GM12872 (cell line): ENCODE measurements around the gene NES.

ENCODE experiments used
- TF ChIP-seq, protein P1 (sequence below): IDR thresholded peaks from 3 replicates; pipeline ENCODE4 v1.5.1; 2011; ENCODE audit warnings: low read depth, mild to moderate bottlenecking, low read length, moderate library complexity; ENCODE audit not compliant: insufficient read depth

The NES gene

DNA sequence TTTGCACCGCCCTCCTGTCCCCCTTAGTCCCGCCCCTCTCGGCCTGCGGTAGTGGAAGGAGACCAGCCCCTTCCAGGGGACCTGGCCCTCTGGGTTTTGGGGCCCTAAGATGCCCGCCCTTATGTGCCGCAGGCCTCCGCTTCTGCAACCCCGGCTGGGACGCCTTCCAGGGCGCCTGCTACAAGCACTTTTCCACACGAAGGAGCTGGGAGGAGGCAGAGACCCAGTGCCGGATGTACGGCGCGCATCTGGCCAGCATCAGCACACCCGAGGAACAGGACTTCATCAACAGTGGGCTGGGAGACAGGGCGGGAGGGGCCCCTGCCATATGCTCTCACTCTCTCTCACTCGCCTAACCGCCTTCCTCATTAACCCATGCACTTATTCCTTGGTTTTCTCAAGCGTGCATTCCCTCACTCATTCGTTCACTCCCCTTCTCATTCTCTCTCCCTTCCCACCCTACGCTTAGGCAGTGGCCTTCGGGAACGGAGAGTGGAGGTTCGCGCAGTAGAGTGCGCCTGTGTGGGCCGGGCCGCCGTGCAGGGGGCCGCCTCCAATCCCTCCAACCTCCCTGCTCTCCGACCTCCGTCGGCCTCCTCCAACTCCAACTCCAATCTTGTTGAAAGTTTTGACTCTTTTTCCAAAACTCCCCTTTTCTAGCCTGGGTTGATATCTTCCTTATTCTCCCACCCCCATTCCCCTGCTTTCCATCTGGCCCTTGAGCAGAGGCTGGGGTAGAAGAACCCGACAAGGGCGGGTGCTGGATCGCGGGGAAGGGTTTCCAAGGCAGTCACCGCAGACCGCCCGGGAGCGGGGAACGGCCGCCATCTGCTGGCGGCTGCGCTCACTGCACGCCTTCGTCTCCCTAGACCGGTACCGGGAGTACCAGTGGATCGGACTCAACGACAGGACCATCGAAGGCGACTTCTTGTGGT is 20.1 kb downstream of the NES start:
- TF ChIP-seq, protein P1, sequence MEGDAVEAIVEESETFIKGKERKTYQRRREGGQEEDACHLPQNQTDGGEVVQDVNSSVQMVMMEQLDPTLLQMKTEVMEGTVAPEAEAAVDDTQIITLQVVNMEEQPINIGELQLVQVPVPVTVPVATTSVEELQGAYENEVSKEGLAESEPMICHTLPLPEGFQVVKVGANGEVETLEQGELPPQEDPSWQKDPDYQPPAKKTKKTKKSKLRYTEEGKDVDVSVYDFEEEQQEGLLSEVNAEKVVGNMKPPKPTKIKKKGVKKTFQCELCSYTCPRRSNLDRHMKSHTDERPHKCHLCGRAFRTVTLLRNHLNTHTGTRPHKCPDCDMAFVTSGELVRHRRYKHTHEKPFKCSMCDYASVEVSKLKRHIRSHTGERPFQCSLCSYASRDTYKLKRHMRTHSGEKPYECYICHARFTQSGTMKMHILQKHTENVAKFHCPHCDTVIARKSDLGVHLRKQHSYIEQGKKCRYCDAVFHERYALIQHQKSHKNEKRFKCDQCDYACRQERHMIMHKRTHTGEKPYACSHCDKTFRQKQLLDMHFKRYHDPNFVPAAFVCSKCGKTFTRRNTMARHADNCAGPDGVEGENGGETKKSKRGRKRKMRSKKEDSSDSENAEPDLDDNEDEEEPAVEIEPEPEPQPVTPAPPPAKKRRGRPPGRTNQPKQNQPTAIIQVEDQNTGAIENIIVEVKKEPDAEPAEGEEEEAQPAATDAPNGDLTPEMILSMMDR, result peak; percentile 100

DNA sequence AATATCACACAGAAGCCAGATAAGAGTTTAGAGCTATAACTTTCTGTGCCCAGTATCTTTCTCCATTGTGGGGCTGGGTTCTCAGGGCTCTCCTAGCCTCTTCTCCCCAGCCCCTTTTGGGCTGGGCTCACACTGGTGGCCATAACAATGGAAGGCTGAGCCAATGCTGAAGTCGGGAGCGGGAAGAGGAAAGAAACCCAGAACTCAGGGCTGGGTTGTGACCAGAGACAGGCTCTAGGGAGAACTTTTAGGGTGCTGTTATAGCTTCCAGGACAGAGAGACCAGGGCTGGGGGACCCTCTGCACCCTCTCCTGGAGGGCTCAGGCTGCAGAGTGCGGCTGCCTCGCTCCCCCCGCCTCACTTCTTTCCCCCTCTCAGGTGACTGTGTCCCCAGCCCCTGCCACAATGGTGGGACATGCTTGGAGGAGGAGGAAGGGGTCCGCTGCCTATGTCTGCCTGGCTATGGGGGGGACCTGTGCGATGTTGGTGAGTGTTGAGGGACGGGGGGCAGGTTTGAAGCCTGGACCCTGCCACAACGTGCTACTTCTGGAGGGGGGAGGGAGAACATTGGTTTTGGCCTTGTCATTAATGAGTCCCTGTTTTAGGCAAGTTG is 21.2 kb downstream of the NES start:
- TF ChIP-seq, protein P1, result no peak

DNA sequence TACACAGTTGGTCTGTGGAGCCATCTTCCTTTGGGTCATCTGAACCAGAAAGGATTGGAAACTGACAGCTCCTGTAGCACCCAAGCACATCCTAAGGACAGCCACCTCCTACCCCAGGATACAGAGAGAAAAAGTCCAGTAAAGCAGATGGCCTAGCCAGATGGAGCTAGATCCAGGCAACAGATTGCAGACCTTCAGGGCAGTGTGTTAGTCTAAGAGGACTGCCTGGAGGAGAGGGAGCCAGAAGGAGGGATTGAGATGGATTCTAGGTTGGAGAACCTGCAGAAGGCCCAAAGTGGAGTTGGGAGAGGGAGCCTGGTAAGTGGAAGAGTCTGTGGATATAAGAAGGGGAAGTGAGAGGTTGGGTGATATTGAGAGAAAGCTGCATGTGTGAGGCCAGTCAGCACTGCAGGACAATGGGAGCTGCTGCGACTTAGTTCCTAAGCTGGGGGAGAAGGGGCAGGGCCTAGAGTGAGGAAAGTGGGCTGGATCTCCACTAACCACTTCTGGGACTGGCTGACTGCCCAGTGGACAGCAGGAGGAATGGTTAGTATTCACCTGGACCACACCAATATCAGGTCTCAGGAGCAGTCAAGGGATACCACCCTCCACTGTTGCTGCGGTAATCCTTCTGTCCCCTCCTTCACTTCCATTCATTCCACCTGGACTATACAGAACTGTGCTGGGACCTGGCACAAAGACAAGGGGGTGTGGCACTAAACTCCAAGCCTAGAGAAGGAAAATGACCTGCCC is 21.9 kb downstream of the NES start:
- TF ChIP-seq, protein P1, result no peak

DNA sequence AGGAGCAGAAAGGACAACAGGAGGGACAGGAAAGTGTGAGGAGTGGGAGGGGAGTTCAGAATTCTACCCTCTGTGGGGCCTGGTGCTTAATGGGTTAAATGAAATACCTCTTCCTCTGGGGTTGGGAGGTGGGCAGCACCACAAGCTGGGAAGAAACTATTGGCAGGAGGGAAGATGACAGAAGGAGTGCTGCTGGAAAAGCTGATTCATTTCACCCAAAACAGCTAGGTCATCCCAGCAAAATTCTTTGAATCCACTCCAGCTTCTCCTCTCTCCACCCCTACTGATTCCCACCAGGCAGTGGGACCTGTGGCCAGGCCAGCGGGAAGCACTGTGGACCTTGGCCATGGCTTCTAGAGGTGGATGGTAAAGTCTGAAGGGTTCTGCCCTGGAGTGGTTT is 22.5 kb downstream of the NES start:
- TF ChIP-seq, protein P1, result no peak

DNA sequence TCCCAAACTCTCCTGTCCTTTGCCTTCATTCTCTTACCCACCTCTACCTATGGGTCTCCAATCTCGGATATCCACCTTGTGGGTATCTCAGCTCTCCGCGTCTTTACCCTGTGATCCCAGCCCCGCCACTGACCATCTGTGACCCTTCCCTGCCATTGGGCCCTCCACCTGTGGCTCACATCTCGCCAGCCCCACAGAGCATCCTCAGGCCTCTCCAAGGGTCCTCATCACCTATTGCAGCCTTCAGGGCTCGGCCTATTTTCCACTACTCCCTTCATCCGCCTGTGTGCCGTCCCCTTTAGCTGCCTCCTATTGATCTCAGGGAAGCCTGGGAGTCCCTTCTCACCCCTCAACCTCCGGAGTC is 24.2 kb downstream of the NES start:
- TF ChIP-seq, protein P1, result no peak

DNA sequence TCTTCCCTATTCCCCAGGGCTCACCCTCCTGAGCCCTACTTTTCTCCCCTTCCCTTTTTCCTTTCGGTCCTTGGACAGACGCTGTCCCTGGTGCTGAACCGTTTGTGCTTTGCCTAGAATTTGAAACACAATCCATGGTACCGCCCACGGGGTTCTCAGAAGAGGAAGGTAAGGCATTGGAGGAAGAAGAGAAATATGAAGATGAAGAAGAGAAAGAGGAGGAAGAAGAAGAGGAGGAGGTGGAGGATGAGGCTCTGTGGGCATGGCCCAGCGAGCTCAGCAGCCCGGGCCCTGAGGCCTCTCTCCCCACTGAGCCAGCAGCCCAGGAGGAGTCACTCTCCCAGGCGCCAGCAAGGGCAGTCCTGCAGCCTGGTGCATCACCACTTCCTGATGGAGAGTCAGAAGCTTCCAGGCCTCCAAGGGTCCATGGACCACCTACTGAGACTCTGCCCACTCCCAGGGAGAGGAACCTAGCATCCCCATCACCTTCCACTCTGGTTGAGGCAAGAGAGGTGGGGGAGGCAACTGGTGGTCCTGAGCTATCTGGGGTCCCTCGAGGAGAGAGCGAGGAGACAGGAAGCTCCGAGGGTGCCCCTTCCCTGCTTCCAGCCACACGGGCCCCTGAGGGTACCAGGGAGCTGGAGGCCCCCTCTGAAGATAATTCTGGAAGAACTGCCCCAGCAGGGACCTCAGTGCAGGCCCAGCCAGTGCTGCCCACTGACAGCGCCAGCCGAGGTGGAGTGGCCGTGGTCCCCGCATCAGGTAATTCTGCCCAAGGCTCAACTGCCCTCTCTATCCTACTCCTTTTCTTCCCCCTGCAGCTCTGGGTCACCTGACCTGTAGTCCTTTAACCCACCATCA is 24.8 kb downstream of the NES start:
- TF ChIP-seq, protein P1, result no peak
